Measurements from ENCODE around the gene CAND1.

Gene CAND1

GRCh38 chr12:67367843-67368242 lies 98.7 kb downstream of the CAND1 start:
- Histone ChIP-seq H3K27me3 (ENCODE audit: control insufficient read depth, insufficient read depth, low read length) (no peaks in the 10 kb centered on the region), H3K4me3 (ENCODE audit: low read length) (no peak overlapping the region), H3K9ac (ENCODE audit: low read length) (no peak overlapping the region), H3K27ac (ENCODE audit: low read length) (no peak overlapping the region), H3K4me1 (ENCODE audit: control insufficient read depth, low read depth, low read length) (peaks cover 3% of the 10 kb centered on the region), H3K36me3 (ENCODE audit: control insufficient read depth, low read depth, low read length) (no peaks in the 10 kb centered on the region), H3K9me3 (ENCODE audit: control insufficient read depth, low read depth, low read length) (no peaks in the 10 kb centered on the region)

Measured in iPS-18a (cell line).